PC-3 (cell line): ENCODE data around the gene ARHGAP24.

Experiments
- EZH2phosphoT487 ChIP-seq: fragments of 300-600 bp; sonication (generic); IDR thresholded peaks from 2 replicates; pipeline ENCODE4 v1.6.1; 2018; ENCODE audit warnings: mild to moderate bottlenecking, antibody characterized with exemption, low read length, borderline replicate concordance
- TF ChIP-seq, protein P1 (sequence below): fragments of 300-600 bp; sonication (generic); conservative IDR thresholded peaks from 2 replicates; pipeline ENCODE4 v1.5.1; 2017; ENCODE audit warnings: antibody characterized with exemption, low read depth, mild to moderate bottlenecking, low read length

- TF ChIP-seq EZH2phosphoT487, result no peak
- TF ChIP-seq, protein P1, sequence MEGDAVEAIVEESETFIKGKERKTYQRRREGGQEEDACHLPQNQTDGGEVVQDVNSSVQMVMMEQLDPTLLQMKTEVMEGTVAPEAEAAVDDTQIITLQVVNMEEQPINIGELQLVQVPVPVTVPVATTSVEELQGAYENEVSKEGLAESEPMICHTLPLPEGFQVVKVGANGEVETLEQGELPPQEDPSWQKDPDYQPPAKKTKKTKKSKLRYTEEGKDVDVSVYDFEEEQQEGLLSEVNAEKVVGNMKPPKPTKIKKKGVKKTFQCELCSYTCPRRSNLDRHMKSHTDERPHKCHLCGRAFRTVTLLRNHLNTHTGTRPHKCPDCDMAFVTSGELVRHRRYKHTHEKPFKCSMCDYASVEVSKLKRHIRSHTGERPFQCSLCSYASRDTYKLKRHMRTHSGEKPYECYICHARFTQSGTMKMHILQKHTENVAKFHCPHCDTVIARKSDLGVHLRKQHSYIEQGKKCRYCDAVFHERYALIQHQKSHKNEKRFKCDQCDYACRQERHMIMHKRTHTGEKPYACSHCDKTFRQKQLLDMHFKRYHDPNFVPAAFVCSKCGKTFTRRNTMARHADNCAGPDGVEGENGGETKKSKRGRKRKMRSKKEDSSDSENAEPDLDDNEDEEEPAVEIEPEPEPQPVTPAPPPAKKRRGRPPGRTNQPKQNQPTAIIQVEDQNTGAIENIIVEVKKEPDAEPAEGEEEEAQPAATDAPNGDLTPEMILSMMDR, result no peak
Observed at GRCh38 chr4:86007042-86007441, 532.1 kb downstream of the ARHGAP24 start.
